Natural killer cell (primary cell): Measurements from ENCODE around the gene CD300E. TPM values are rescaled to one million over a fixed set of nuclear protein-coding genes. Genes with fewer than 3 reads are reported as not detected.

Experiments
- ATAC-seq, 3 donors: fragments of 150-1000 bp in 2 of 3; fragments of 200-7000 bp in 1 of 3; cut with Tn5 transposase; 1 replicate in 1 of 3; 2 replicates in 2 of 3; pipeline ENCODE4 v1.10.0; 2021; ENCODE audit warnings: mild to moderate bottlenecking in 2 of 3, moderate library complexity in 2 of 3
- DNase-seq, 2 donors: peaks; one replicate each; pipeline versions ENCODE4 v3.0.0 to v3.0.0-alpha.2; 2013 to 2021; ENCODE audit warnings: mixed read lengths in 1 of 2
- H3K27ac ChIP-seq: one replicate; pipeline ENCODE4 v1.5.1; 2013; ENCODE audit warnings: mild to moderate bottlenecking, low read length
- H3K27me3 ChIP-seq: one replicate; pipeline ENCODE4 v1.6.1; 2013; ENCODE audit warnings: low read length; ENCODE audit not compliant: control insufficient read depth, insufficient read depth
- H3K36me3 ChIP-seq: one replicate; pipeline ENCODE4 v1.6.1; 2013; ENCODE audit warnings: low read length; ENCODE audit not compliant: control insufficient read depth, insufficient read depth
- H3K4me1 ChIP-seq: one replicate; pipeline ENCODE4 v1.6.1; 2013; ENCODE audit warnings: low read length; ENCODE audit not compliant: control insufficient read depth, insufficient read depth
- H3K4me3 ChIP-seq: one replicate; pipeline ENCODE4 v1.5.1; 2013; ENCODE audit warnings: low read length
- H3K9me3 ChIP-seq: one replicate; pipeline ENCODE4 v1.6.1; 2013; ENCODE audit warnings: low read length; ENCODE audit not compliant: control insufficient read depth, insufficient read depth
- H3K27ac Mint-ChIP-seq, 2 donors: one replicate each; pipeline ENCODE4 v1.8.0; 2022; ENCODE audit warnings: mild to moderate bottlenecking in 2 of 2, mixed read lengths in 2 of 2, moderate library complexity in 1 of 2
- H3K27me3 Mint-ChIP-seq, 2 donors: one replicate each; pipeline ENCODE4 v1.8.0; 2022; ENCODE audit warnings: low read depth in 2 of 2, mixed read lengths in 2 of 2
- H3K36me3 Mint-ChIP-seq: one replicate; pipeline ENCODE4 v1.8.0; 2022; ENCODE audit warnings: mixed read lengths
- H3K4me1 Mint-ChIP-seq, 2 donors: one replicate each; pipeline ENCODE4 v1.8.0; 2022; ENCODE audit warnings: mixed read lengths in 2 of 2
- H3K4me3 Mint-ChIP-seq: one replicate; pipeline ENCODE4 v1.8.0; 2022; ENCODE audit warnings: mild to moderate bottlenecking, moderate library complexity, mixed read lengths
- H3K9me3 Mint-ChIP-seq, 2 donors: one replicate each; pipeline ENCODE4 v1.8.0; 2022; ENCODE audit warnings: mixed read lengths in 2 of 2
- WGBS: methylation state at CpG from one replicate; pipeline ENCODE4 v1.1.7; 2013; ENCODE audit warnings: missing lambda C conversion rate; ENCODE audit not compliant: insufficient coverage; 5-methylcytosine and 5-hydroxymethylcytosine counted together
- intact Hi-C: fragments of 100-400 bp; cut with micrococcal nuclease; formaldehyde crosslinking; loops from one replicate; pipeline ENCODE4 v1.14.2; 2022
- total RNA-seq, 4 donors: library from RNA; stranded (reverse); fragments of 120-200 nt in 1 of 4; gene quantifications; one replicate each; pipeline versions ENCODE4 v1.2.3 to v1.2.4, GENCODE V29; 2013 to 2022
- TF ChIP-seq, protein P1 (sequence below): fragments of 200-600 bp; IDR thresholded peaks from one replicate; pipeline ENCODE4 v1.8.0; 2022; ENCODE audit warnings: antibody characterized with exemption

The CD300E gene
- total RNA-seq, 3 donors from 2014 or later (not counting 1 experiment from before 2014, with no cell fraction given), result 6.9 to 10.0 (median 8.9) TPM

DNA sequence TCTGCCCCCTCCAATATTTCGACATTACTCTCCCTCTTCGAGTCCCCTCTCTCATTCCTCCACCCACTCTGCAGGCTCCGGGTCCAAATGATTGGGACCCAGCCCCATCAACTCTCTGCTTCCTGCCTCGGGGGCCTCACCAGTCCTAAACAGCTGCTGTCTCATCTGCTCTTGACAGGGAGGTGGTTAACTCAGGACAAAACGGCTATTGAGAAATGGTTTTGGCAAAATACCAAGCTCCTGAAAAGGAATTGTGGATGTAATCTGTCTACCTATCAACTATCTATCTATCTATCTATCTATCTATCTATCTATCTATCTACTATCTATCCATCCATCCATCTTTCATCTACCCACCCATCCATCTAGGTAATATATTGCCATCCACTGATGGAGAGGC, 58.4 kb downstream of the CD300E start:
- no peak for DNase-seq
- no peaks in the 10 kb centered on the region for H3K27me3 ChIP-seq
- H3K9me3 ChIP-seq, result no peaks in the 10 kb centered on the region
- H3K4me3 Mint-ChIP-seq, result no peak overlapping the region
- H3K4me1 ChIP-seq, result peaks cover 16% of the 10 kb centered on the region
- H3K4me1 Mint-ChIP-seq, result peaks cover 5 to 19% of the 10 kb centered on the region in 2 donors
- H3K36me3 Mint-ChIP-seq, result no peaks in the 10 kb centered on the region
- H3K27me3 Mint-ChIP-seq, result peaks cover 17 to 24% of the 10 kb centered on the region in 2 donors
- no peak overlapping the region for H3K27ac Mint-ChIP-seq
- H3K4me3 ChIP-seq, result no peak overlapping the region
- TF ChIP-seq, protein P1, sequence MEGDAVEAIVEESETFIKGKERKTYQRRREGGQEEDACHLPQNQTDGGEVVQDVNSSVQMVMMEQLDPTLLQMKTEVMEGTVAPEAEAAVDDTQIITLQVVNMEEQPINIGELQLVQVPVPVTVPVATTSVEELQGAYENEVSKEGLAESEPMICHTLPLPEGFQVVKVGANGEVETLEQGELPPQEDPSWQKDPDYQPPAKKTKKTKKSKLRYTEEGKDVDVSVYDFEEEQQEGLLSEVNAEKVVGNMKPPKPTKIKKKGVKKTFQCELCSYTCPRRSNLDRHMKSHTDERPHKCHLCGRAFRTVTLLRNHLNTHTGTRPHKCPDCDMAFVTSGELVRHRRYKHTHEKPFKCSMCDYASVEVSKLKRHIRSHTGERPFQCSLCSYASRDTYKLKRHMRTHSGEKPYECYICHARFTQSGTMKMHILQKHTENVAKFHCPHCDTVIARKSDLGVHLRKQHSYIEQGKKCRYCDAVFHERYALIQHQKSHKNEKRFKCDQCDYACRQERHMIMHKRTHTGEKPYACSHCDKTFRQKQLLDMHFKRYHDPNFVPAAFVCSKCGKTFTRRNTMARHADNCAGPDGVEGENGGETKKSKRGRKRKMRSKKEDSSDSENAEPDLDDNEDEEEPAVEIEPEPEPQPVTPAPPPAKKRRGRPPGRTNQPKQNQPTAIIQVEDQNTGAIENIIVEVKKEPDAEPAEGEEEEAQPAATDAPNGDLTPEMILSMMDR, result no peak
- intact Hi-C loops, result no loop called here
- 75% methylated on average over 4 of the region's 5 CpGs for WGBS
- no peaks in the 10 kb centered on the region for H3K36me3 ChIP-seq
- ATAC-seq, result no peak
- H3K27ac ChIP-seq, result no peak overlapping the region
- H3K9me3 Mint-ChIP-seq, result no peaks in the 10 kb centered on the region

DNA sequence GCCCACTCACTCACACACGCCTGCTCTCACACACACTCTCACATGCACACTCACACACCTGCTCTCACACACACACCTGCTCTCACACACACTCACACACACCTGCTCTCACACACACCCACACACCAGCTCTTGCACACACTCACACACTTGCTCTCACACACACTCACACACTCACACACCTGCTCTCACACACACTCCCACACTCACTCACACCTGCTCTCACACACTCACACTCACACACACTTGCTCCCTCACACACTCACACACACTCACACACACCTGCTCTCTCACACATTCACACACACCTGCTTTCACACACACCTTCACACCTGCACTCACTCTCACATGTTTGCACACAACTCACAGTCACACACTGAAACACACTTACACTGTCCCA, 60.2 kb downstream of the CD300E start:
- no peaks in the 10 kb centered on the region for H3K36me3 Mint-ChIP-seq
- H3K9me3 ChIP-seq, result no peaks in the 10 kb centered on the region
- TF ChIP-seq, protein P1, result no peak
- peaks cover 17% of the 10 kb centered on the region for H3K4me1 ChIP-seq
- peaks cover 6 to 14% of the 10 kb centered on the region in 2 donors for H3K4me1 Mint-ChIP-seq
- no peaks in the 10 kb centered on the region for H3K27me3 ChIP-seq
- 74% methylated on average over 1 of the region's 1 CpG for WGBS
- H3K27me3 Mint-ChIP-seq, result peaks cover 10 to 17% of the 10 kb centered on the region in 2 donors
- ATAC-seq (no peak), DNase-seq (no peak)
- no peaks in the 10 kb centered on the region for H3K36me3 ChIP-seq
- H3K4me3 ChIP-seq, result no peak overlapping the region
- no peak overlapping the region for H3K27ac Mint-ChIP-seq
- no peaks in the 10 kb centered on the region for H3K9me3 Mint-ChIP-seq
- H3K4me3 Mint-ChIP-seq, result no peak overlapping the region
- H3K27ac ChIP-seq, result no peak overlapping the region
- intact Hi-C loops, result no loop called here

DNA sequence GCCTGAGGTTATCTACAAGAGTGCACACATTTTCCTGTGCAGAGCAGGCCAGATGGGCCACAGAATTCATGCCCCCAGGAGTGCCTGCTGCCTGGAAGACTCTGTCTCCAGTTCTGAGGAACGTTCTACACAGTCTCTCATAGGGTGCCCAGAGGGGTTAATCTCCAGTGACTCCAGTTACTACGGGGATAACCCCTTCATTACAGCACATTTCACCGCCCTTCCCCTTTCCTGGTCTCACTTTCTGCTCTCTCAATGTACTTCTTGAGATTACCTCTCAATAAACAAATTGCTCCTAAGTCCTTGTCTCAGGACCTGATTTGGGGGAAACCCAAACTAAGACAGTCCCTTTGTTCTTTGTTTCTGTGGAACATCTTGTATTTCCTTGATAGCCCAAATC, 62.0 kb downstream of the CD300E start:
- intact Hi-C loops, result no loop called here
- no peaks in the 10 kb centered on the region for H3K9me3 ChIP-seq
- ATAC-seq (no peak), DNase-seq (no peak)
- H3K4me1 Mint-ChIP-seq, result peaks cover 6 to 7% of the 10 kb centered on the region in 2 donors
- H3K4me3 ChIP-seq, result no peak overlapping the region
- no peak overlapping the region for H3K27ac ChIP-seq
- peaks cover 11% of the 10 kb centered on the region for H3K4me1 ChIP-seq
- H3K4me3 Mint-ChIP-seq, result no peak overlapping the region
- TF ChIP-seq, protein P1, result no peak
- H3K36me3 ChIP-seq, result no peaks in the 10 kb centered on the region
- no peak overlapping the region for H3K27ac Mint-ChIP-seq
- no peaks in the 10 kb centered on the region for H3K9me3 Mint-ChIP-seq
- 64% methylated on average over 3 of the region's 3 CpGs for WGBS
- no peaks in the 10 kb centered on the region for H3K36me3 Mint-ChIP-seq
- H3K27me3 Mint-ChIP-seq, result peaks cover 0 to 11% of the 10 kb centered on the region in 2 donors
- H3K27me3 ChIP-seq, result no peaks in the 10 kb centered on the region

Other genes starting within 250 kb of the CD300E start
- gene GPRC5C, start 191.7 kb downstream of the CD300E start, total RNA-seq, result under 1 TPM; 0.26 to 0.60 (median 0.29) TPM
- 100 to 1,000 TPM; 287 to 370 (median 295) TPM for gene CD300A, start 157.1 kb downstream of the CD300E start, total RNA-seq
- gene CD300LB, start 92.3 kb downstream of the CD300E start, total RNA-seq, result 1 to 10 TPM; 2.0 to 4.9 (median 3.5) TPM
- gene CD300C, start 77.6 kb downstream of the CD300E start, total RNA-seq, result 1 to 10 TPM; 4.3 to 7.6 (median 6.9) TPM
- gene CD300H, start 56.2 kb downstream of the CD300E start, total RNA-seq, result 1 to 10 TPM in 1 of 3 donors, under 1 TPM in 1, not detected in 1; 0.90 to 9.3 TPM
- gene CD300LD, start 31.5 kb downstream of the CD300E start, total RNA-seq, result not detected
- gene CD300LF, start 89.2 kb upstream of the CD300E start, total RNA-seq, result 10 to 100 TPM in 1 of 3 donors, 1 to 10 TPM in 2; 1.9 to 10.6 (median 8.7) TPM
- 100 to 1,000 TPM; 150 to 184 (median 169) TPM for gene RAB37, start 113.5 kb upstream of the CD300E start, total RNA-seq
- 100 to 1,000 TPM; 323 to 372 (median 362) TPM for gene NHERF1, start 124.9 kb upstream of the CD300E start, total RNA-seq
- gene NAT9, start 152.6 kb upstream of the CD300E start, total RNA-seq, result 10 to 100 TPM; 20.0 to 27.2 (median 24.8) TPM
- gene GRIN2C, start 236.1 kb upstream of the CD300E start, total RNA-seq, result not detected
- gene FDXR, start 249.3 kb upstream of the CD300E start, total RNA-seq, result 1 to 10 TPM; 4.5 to 9.1 (median 7.8) TPM